HepG2 (cell line): ENCODE measurements around the gene SRSF2. TPM values are rescaled to one million over a fixed set of nuclear protein-coding genes. Genes with fewer than 3 reads are reported as not detected.

Experiments used
- ARID4A ChIP-seq: sonication (generic); formaldehyde crosslinking; IDR thresholded peaks from 2 replicates; pipeline ENCODE4 v1.5.0; 2020; ENCODE audit warnings: mild to moderate bottlenecking, missing genetic modification reagents, borderline replicate concordance
- E2F5 ChIP-seq: sonication (generic); formaldehyde crosslinking; conservative IDR thresholded peaks from 2 replicates; pipeline ENCODE4 v1.4.0; 2020; ENCODE audit warnings: missing genetic modification reagents
- EHMT2 ChIP-seq: fragments of 200-600 bp; sonication (generic); IDR thresholded peaks from 2 replicates; pipeline ENCODE4 v1.7.0; 2017; ENCODE audit warnings: antibody characterized with exemption, low read depth, low read length, borderline replicate concordance
- FLYWCH1 ChIP-seq: sonication (generic); formaldehyde crosslinking; IDR thresholded peaks from 2 replicates; pipeline ENCODE4 v1.8.1; 2023; ENCODE audit warnings: mild to moderate bottlenecking, missing genetic modification reagents
- HDAC1 ChIP-seq: sonication (generic); formaldehyde crosslinking; IDR thresholded peaks from 2 replicates; pipeline ENCODE4 v1.5.1; 2020; ENCODE audit warnings: mild to moderate bottlenecking, missing genetic modification reagents
- LCORL ChIP-seq, 2 experiments: fragments of 450-650 bp in 1 of 2; sonication (generic) in 1 of 2; formaldehyde crosslinking in 1 of 2; IDR thresholded peaks; 2 replicates each; pipeline versions ENCODE4 v1.5.0 to v1.6.1; 2017 to 2020; ENCODE audit warnings: antibody characterized with exemption in 1 of 2, missing genetic modification reagents in 1 of 2
- MAFF ChIP-seq: IDR thresholded peaks from 2 replicates; pipeline ENCODE4 v1.6.1; 2011; ENCODE audit warnings: low read depth, low read length, improper control_type of control experiment
- MED1 ChIP-seq: sonication (generic); formaldehyde crosslinking; IDR thresholded peaks from 2 replicates; pipeline ENCODE4 v1.4.0; 2020; ENCODE audit warnings: missing genetic modification reagents
- RCOR2 ChIP-seq: IDR thresholded peaks from 2 replicates; pipeline ENCODE4 v1.6.1; 2016; ENCODE audit warnings: missing biosample characterization, missing genetic modification reagents
- SP1 ChIP-seq, 2 experiments: fragments of 450-650 bp in 1 of 2; sonication (generic) in 1 of 2; formaldehyde crosslinking in 1 of 2; IDR thresholded peaks; 2 replicates each; pipeline versions ENCODE4 v1.4.0 to v1.6.1; 2016 to 2020; ENCODE audit warnings: missing genetic modification reagents in 1 of 2
- ZBTB46 ChIP-seq: sonication (generic); formaldehyde crosslinking; IDR thresholded peaks from 2 replicates; pipeline ENCODE4 v1.4.0; 2020; ENCODE audit warnings: mild to moderate bottlenecking, missing genetic modification reagents, borderline replicate concordance
- ZMAT3 ChIP-seq: sonication (generic); formaldehyde crosslinking; conservative IDR thresholded peaks from 2 replicates; pipeline ENCODE4 v1.7.0; 2021; ENCODE audit warnings: missing genetic modification reagents
- ZNF331 ChIP-seq: sonication (generic); formaldehyde crosslinking; IDR thresholded peaks from 2 replicates; pipeline ENCODE4 v1.4.0; 2020; ENCODE audit warnings: missing genetic modification reagents
- ZNF512 ChIP-seq: sonication (generic); formaldehyde crosslinking; IDR thresholded peaks from 2 replicates; pipeline ENCODE4 v1.4.0; 2020; ENCODE audit warnings: mild to moderate bottlenecking, missing genetic modification reagents
- ZNF605 ChIP-seq: sonication (generic); formaldehyde crosslinking; IDR thresholded peaks from 2 replicates; pipeline ENCODE4 v1.8.0; 2022; ENCODE audit warnings: mild to moderate bottlenecking, missing genetic modification reagents
- ZNF615 ChIP-seq: sonication (generic); formaldehyde crosslinking; IDR thresholded peaks from 2 replicates; pipeline ENCODE4 v1.5.0; 2020; ENCODE audit warnings: mild to moderate bottlenecking, missing genetic modification reagents, borderline replicate concordance
- polyA plus RNA-seq, 8 experiments: library from polyadenylated mRNA; depleted of rRNA in 3 of 8; stranded (reverse) in 7 of 8; unstranded in 1 of 8; fragments of >200 nt; fragmentation: Illumina TruSeq in 4 of 8; extraction: Trizol in 4 of 8; gene quantifications; 2 replicates each; pipeline versions ENCODE4 v1.2.1 to v1.2.3, GENCODE V29; 2011 to 2016; ENCODE audit warnings: low read depth in 4 of 8, missing spikeins in 1 of 8, mixed read lengths in 1 of 8; ENCODE audit not compliant: insufficient read depth in 1 of 8
- total RNA-seq, 5 experiments: library from RNA; depleted of rRNA; stranded (reverse); fragments of >200 nt; fragmentation: Illumina TruSeq; extraction: Trizol; gene quantifications; 2 replicates each; pipeline ENCODE4 v1.2.3, GENCODE V29; 2016; ENCODE audit warnings: low read depth in 1 of 5
- TF ChIP-seq, protein P1 (sequence below): sonication (generic); IDR thresholded peaks from 2 replicates; pipeline ENCODE4 v1.6.1; 2016; ENCODE audit warnings: low read depth, borderline replicate concordance

Gene SRSF2
- total and polyA plus RNA-seq, 2 of the 13 experiments (the other 11 are each of a cell fraction or from before 2014, with no cell fraction given), result 306 to 319 TPM

DNA sequence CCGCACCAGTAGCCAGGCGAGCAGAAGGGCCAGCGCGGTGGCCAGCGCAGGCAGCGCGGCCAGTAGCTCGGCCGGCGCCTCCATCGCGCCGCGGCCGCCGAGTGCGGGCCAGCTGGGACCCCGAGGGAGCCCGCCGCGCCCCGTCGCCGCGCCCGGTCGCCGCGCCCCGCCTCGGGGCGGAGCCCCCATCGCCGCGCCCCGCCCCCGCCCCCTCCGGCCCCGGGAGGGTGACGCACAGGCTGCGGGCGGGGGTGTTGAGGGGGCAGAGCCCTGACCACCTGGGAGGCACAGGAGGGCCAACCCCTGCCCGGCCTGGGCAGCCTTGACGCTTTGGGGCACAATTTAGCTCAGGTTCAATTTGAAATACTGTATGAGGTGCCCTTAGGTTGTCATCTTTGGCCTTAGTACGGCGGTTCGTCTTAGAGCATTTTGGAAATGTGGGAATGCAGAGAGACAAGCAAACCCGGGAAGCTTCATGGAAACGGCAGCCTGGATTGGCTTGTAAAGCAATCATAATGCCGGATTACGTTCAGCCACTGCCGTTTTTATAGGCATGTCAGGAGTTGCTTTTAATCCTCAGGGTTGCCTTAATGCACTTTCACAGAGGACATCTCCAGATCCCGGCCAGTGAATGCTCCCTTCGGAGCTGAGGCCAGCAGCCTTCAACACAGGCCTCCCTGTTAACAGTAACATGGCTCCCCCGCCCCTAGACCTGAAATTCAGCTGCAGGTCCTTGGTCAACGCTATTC lies 26.1 kb downstream of the SRSF2 start, which contains the start of gene MXRA7 (continued):
- no peak for TF ChIP-seq ZNF605 (CRISPR knock-in tag)
- no peak for TF ChIP-seq MAFF
- TF ChIP-seq FLYWCH1 (CRISPR knock-in tag), result no peak
- TF ChIP-seq, protein P1, sequence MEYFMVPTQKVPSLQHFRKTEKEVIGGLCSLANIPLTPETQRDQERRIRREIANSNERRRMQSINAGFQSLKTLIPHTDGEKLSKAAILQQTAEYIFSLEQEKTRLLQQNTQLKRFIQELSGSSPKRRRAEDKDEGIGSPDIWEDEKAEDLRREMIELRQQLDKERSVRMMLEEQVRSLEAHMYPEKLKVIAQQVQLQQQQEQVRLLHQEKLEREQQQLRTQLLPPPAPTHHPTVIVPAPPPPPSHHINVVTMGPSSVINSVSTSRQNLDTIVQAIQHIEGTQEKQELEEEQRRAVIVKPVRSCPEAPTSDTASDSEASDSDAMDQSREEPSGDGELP, result peak; percentile 66; the same call in 1 of the 2 replicates
- TF ChIP-seq E2F5 (CRISPR knock-in tag), result no peak
- 0 out of 2 replicates have a peak, but pooled peaks have one; percentile 17 for TF ChIP-seq ARID4A (CRISPR knock-in tag)
- TF ChIP-seq EHMT2, result no peak
- no peak for TF ChIP-seq SP1 (IDR thresholded peaks at IDR 0.05)
- peak; percentile 59 for TF ChIP-seq SP1 (CRISPR knock-in tag; IDR thresholded peaks at IDR 0.05)
- no peak for TF ChIP-seq RCOR2 (CRISPR knock-in tag)
- no peak for TF ChIP-seq HDAC1 (CRISPR knock-in tag)
- TF ChIP-seq ZMAT3, result no peak
- TF ChIP-seq MED1 (CRISPR knock-in tag), result no peak
- no peak for TF ChIP-seq ZNF512 (CRISPR knock-in tag)
- TF ChIP-seq ZNF331, result no peak
- no peak for TF ChIP-seq ZNF615 (CRISPR knock-in tag)
- TF ChIP-seq ZBTB46, result no peak
- TF ChIP-seq LCORL (IDR thresholded peaks at IDR 0.05), result no peak
- TF ChIP-seq LCORL (CRISPR knock-in tag; IDR thresholded peaks at IDR 0.05), result peak; percentile 68
